ENCODE measurements around the gene AKAP7.

AKAP7 gene

DNA sequence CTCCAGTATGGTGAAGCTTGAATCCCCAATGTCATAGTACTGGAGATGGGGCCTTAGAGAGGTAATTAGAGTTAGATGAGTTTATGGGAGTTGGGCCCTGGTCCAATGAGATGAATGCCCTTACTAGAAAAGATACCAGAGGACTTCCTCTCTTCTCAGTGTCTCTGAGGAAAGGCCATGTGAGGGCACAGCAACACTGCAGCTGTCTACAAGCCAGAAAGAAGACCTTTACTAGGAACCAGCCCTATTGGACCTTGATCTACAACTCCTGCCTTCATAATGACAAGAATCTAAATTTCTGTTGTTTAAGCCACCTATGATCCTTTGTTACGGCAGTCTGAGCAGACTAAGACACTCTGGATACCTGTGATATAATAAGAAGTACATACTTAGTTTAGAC, 31.4 kb upstream of the AKAP7 start:
- H4K20me1 ChIP-seq (ENCODE audit: insufficient read depth, low read length, poor library complexity, severe bottlenecking) = no peaks in the 10 kb centered on the region
- H2AFZ ChIP-seq (ENCODE audit: low read length) = no peak overlapping the region
- no peaks in the 10 kb centered on the region for H3K79me2 ChIP-seq (ENCODE audit: insufficient read depth, low read length)
- 0 out of 2 replicates have a peak, but pooled peaks cover 2% of the 10 kb centered on the region for H3F3A ChIP-seq (ENCODE audit: low read depth)
- H3K36me3 ChIP-seq (ENCODE audit: insufficient read depth, low read length) = no peaks in the 10 kb centered on the region
- peaks cover 4% of the 10 kb centered on the region for H3K4me1 ChIP-seq (ENCODE audit: insufficient read depth, low read length, poor library complexity, severe bottlenecking)
- TF ChIP-seq EZH2phosphoT487 (IDR thresholded peaks at IDR 0.05; ENCODE audit: borderline replicate concordance) = no peak
- TF ChIP-seq, protein P1, sequence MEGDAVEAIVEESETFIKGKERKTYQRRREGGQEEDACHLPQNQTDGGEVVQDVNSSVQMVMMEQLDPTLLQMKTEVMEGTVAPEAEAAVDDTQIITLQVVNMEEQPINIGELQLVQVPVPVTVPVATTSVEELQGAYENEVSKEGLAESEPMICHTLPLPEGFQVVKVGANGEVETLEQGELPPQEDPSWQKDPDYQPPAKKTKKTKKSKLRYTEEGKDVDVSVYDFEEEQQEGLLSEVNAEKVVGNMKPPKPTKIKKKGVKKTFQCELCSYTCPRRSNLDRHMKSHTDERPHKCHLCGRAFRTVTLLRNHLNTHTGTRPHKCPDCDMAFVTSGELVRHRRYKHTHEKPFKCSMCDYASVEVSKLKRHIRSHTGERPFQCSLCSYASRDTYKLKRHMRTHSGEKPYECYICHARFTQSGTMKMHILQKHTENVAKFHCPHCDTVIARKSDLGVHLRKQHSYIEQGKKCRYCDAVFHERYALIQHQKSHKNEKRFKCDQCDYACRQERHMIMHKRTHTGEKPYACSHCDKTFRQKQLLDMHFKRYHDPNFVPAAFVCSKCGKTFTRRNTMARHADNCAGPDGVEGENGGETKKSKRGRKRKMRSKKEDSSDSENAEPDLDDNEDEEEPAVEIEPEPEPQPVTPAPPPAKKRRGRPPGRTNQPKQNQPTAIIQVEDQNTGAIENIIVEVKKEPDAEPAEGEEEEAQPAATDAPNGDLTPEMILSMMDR (conservative IDR thresholded peaks at IDR 0.05; ENCODE audit: low read length) = no peak
- H3K27me3 ChIP-seq (ENCODE audit: insufficient read depth, low read length, poor library complexity, severe bottlenecking) = no peaks in the 10 kb centered on the region
- H3K9me2 ChIP-seq (replicated peaks; ENCODE audit: low read depth, low read length) = no peaks in the 10 kb centered on the region
- no peak overlapping the region for H3K9ac ChIP-seq (ENCODE audit: low read depth, low read length, poor library complexity, severe bottlenecking)
- no peak overlapping the region for H3K4me3 ChIP-seq (ENCODE audit: low read length, poor library complexity, severe bottlenecking)
- H3K9me3 ChIP-seq (ENCODE audit: insufficient read depth, low read depth, low read length) = no peaks in the 10 kb centered on the region
- H3K4me2 ChIP-seq (ENCODE audit: low read depth, low read length, poor library complexity, severe bottlenecking) = no peak overlapping the region

DNA sequence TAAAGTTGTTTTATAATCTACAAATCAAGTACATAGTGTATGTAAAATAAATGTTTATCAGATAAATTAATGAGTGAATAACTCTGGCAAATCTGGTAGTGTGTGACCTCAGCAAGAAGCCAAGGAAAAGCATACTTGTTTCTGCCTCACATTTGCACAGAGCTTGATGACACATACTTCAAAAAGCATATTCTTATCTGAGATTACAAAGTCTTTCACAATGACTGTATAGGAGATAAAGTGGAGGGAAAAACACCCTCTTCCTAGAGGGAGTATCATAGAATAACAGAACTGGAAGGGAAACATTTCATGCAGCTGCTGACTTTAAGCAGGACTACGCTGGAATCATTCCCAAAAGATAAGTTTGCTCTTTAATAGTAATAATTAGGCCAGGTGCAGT, 28.1 kb upstream of the AKAP7 start:
- H3K36me3 ChIP-seq (ENCODE audit: insufficient read depth, low read length) = no peaks in the 10 kb centered on the region
- no peaks in the 10 kb centered on the region for H3K9me2 ChIP-seq (replicated peaks; ENCODE audit: low read depth, low read length)
- H3K4me2 ChIP-seq (ENCODE audit: low read depth, low read length, poor library complexity, severe bottlenecking) = no peak overlapping the region
- peaks cover 4% of the 10 kb centered on the region for H3K4me1 ChIP-seq (ENCODE audit: insufficient read depth, low read length, poor library complexity, severe bottlenecking)
- H3K27me3 ChIP-seq (ENCODE audit: insufficient read depth, low read length, poor library complexity, severe bottlenecking) = no peaks in the 10 kb centered on the region
- H4K20me1 ChIP-seq (ENCODE audit: insufficient read depth, low read length, poor library complexity, severe bottlenecking) = no peaks in the 10 kb centered on the region
- no peak for TF ChIP-seq EZH2phosphoT487 (IDR thresholded peaks at IDR 0.05; ENCODE audit: borderline replicate concordance)
- TF ChIP-seq, protein P1 (conservative IDR thresholded peaks at IDR 0.05; ENCODE audit: low read length) = no peak
- H2AFZ ChIP-seq (ENCODE audit: low read length) = no peak overlapping the region
- no peak overlapping the region for H3K9ac ChIP-seq (ENCODE audit: low read depth, low read length, poor library complexity, severe bottlenecking)
- H3K4me3 ChIP-seq (ENCODE audit: low read length, poor library complexity, severe bottlenecking) = no peak overlapping the region
- no peaks in the 10 kb centered on the region for H3K9me3 ChIP-seq (ENCODE audit: insufficient read depth, low read depth, low read length)
- no peaks in the 10 kb centered on the region for H3K79me2 ChIP-seq (ENCODE audit: insufficient read depth, low read length)
- 0 out of 2 replicates have a peak, but pooled peaks cover 2% of the 10 kb centered on the region for H3F3A ChIP-seq (ENCODE audit: low read depth)

DNA sequence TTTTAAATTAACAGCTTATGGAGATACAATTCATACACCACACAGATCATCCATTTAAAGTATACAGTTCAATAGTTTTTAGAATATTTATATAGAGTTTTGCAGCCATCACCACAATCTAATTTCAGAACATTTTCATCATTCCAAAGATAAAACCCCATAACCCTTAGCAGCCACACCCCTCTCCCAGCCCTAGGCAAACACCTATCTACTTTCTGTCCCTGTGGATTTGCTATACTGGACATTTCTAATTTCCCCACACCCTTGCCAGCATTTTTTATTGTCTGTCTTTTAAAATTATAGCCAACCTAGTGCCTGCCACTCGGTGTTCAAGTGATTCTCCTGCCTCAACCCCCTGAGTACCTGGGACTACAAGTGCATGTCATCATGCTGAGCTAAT, 23.0 kb upstream of the AKAP7 start:
- Histone ChIP-seq H3K9me3 (ENCODE audit: insufficient read depth, low read depth, low read length) (no peaks in the 10 kb centered on the region), H4K20me1 (ENCODE audit: insufficient read depth, low read length, poor library complexity, severe bottlenecking) (no peaks in the 10 kb centered on the region), H3F3A (ENCODE audit: low read depth) (no peaks in the 10 kb centered on the region), H3K9me2 (replicated peaks; ENCODE audit: low read depth, low read length) (no peaks in the 10 kb centered on the region), H2AFZ (ENCODE audit: low read length) (no peak overlapping the region), H3K27me3 (ENCODE audit: insufficient read depth, low read length, poor library complexity, severe bottlenecking) (no peaks in the 10 kb centered on the region), H3K4me1 (ENCODE audit: insufficient read depth, low read length, poor library complexity, severe bottlenecking) (no peaks in the 10 kb centered on the region), H3K9ac (ENCODE audit: low read depth, low read length, poor library complexity, severe bottlenecking) (no peak overlapping the region), H3K79me2 (ENCODE audit: insufficient read depth, low read length) (no peaks in the 10 kb centered on the region), H3K36me3 (ENCODE audit: insufficient read depth, low read length) (no peaks in the 10 kb centered on the region), H3K4me2 (ENCODE audit: low read depth, low read length, poor library complexity, severe bottlenecking) (no peak overlapping the region), H3K4me3 (ENCODE audit: low read length, poor library complexity, severe bottlenecking) (no peak overlapping the region)
- TF ChIP-seq, protein P1 (conservative IDR thresholded peaks at IDR 0.05; ENCODE audit: low read length) = no peak
- no peak for TF ChIP-seq EZH2phosphoT487 (IDR thresholded peaks at IDR 0.05; ENCODE audit: borderline replicate concordance)
